GM12873 (cell line): ENCODE data around the gene RAB26.
"Not testable (repeated sequence)": the region's sequence is repeated elsewhere in the genome, so short reads cannot be mapped to it uniquely, and the experiment has no call there.

Experiments
- CTCF ChIP-seq: IDR thresholded peaks from 2 replicates; pipeline ENCODE4 v1.5.1; 2012; ENCODE audit warnings: low read depth, mild to moderate bottlenecking, moderate library complexity, low read length, control low read depth; ENCODE audit not compliant: insufficient read depth; ENCODE audit errors: missing control alignments

Gene RAB26

GRCh38 chr16:2147981-2148671 is at the start of gene RAB26:
TSS of gene RAB26 (plus strand) at chr16:2148625. CDS start at chr16:2148784, 159 bp downstream.
- no peak for TF ChIP-seq CTCF

- no peak for TF ChIP-seq CTCF
Measured at GRCh38 chr16:2102471-2102870, 46.0 kb upstream of the RAB26 start.

DNA sequence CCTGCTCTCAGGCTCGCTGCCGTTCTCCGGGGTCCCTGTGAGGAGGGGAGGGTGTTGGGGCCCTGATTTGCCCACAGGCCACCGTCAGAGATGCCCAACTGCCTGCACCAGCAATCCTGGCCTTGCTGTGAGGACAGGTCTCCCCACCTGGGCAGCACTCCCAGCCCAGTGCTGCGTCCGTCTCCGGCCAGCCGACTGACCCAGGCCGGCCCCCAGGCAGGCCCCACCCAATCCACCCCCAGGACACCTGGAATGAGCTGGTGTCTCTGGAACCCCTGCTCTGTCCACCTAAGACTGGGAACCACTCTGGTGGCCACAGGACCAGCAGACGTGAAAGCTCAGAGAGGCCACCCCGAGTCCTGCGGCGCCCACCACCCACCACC is 32.8 kb upstream of the RAB26 start:
- TF ChIP-seq CTCF = no peak

DNA sequence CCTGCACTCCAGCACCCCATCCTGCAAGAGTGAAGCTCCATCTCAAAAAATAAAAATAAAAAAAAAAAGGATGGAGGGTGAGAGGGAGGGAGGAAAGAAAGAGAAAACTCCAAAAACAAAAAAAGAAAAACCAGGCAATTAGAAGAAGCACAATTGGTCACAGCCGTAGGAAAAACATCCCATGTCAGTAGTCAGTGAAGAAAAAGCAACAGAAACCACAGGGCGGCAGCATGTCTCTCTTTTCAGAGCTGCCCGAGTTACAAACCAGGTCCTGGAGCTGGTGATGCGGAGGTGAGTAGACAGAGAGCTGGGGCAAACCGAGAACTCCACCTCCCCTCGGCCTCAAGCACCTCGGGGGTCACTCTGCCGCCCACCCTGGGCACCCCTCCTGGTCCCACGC is 27.1 kb upstream of the RAB26 start:
- TF ChIP-seq CTCF = peak; percentile 46

GRCh38 chr16:2121853-2122252 is 26.6 kb upstream of the RAB26 start:
- no peak for TF ChIP-seq CTCF

DNA sequence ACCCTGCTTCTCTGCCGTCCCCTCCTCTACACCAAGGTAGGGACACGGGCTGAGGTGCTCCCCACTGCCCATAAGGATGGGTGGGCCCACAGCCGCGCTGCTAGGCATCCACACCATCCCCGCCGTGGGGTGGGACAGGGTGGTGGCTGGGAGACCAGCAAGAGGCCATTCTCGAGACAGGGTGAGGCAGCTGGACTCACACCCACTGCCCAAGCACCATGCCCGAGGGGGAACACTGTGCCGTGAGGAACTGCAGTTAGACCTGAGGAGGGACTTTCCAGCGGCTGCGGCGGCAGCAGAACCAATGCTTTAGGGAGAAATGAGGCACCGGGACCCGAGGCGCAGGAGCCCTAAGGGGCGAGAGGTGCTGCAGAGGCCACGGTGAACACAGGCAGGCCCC is 26.0 kb upstream of the RAB26 start:
- no peak for TF ChIP-seq CTCF

- not testable (repeated sequence) for TF ChIP-seq CTCF
Measured at GRCh38 chr16:2135770-2136490, 12.5 kb upstream of the RAB26 start, which contains the start of gene PKD1. TSS of gene PKD1 (minus strand) at chr16:2135898. CDS start at chr16:2135689, 209 bp downstream.
